Suprapubic skin (tissue), 4 donors: Measurements from ENCODE around the gene SMOC2.

Experiments
- CTCF ChIP-seq, 2 donors: fragments of 200-600 bp in 1 of 2; fragments of 450-650 bp in 1 of 2; sonication (generic) in 1 of 2; IDR thresholded peaks; one replicate each; pipeline ENCODE4 v1.5.1; 2016 to 2019; ENCODE audit warnings: antibody characterized with exemption in 2 of 2, mild to moderate bottlenecking in 1 of 2, moderate library complexity in 1 of 2
- EP300 ChIP-seq: sonication (generic); formaldehyde crosslinking; IDR thresholded peaks from one replicate; pipeline ENCODE4 v1.6.1; 2017; ENCODE audit warnings: antibody characterized with exemption
- POLR2A ChIP-seq, 2 donors: fragments of 450-650 bp; IDR thresholded peaks; one replicate each; pipeline ENCODE4 v1.6.1; 2017; ENCODE audit warnings: antibody characterized with exemption in 2 of 2, mild to moderate bottlenecking in 2 of 2, moderate library complexity in 2 of 2
- POLR2AphosphoS5 ChIP-seq, 3 donors: sonication (generic); formaldehyde crosslinking; IDR thresholded peaks; one replicate each; pipeline ENCODE4 v1.6.1; 2017; ENCODE audit warnings: antibody characterized with exemption in 3 of 3

- TF ChIP-seq POLR2AphosphoS5 (IDR thresholded peaks at IDR 0.05) = no peak
- no peak for TF ChIP-seq CTCF (IDR thresholded peaks at IDR 0.05)
- TF ChIP-seq POLR2A (IDR thresholded peaks at IDR 0.05) = no peak
- no peak for TF ChIP-seq EP300
Measured at GRCh38 chr6:168643401-168643800, 202.4 kb downstream of the SMOC2 start.
